Erythroblast (primary cell): ENCODE data around the gene PTGR3.

ENCODE experiments used
- GATA1 ChIP-seq: IDR thresholded peaks from 2 replicates; pipeline ENCODE4 v1.6.1; 2011; ENCODE audit warnings: low read depth, mild to moderate bottlenecking, control low read depth, low read length, moderate library complexity
- POLR2A ChIP-seq: IDR thresholded peaks from 2 replicates; pipeline ENCODE4 v1.6.1; 2011; ENCODE audit warnings: mild to moderate bottlenecking, low read length

- TF ChIP-seq POLR2A (no peak), GATA1 (no peak)
Observed at GRCh38 chr18:75208836-75209128, 157 bp downstream of the PTGR3 start.
